ENCODE measurements around the gene CDH4. TPM values are rescaled to one million over a fixed set of nuclear protein-coding genes. Genes with fewer than 3 reads are reported as not detected.

CDH4 gene
- total RNA-seq, 1 donor from 2014 or later, result 8.9 TPM

GRCh38 chr20:61958773-61959700 lies 707.0 kb downstream of the CDH4 start:
- no peak for DNase-seq (ENCODE audit: low read depth, low spot score)
- no peaks in the 10 kb centered on the region for H3K9me3 Mint-ChIP-seq
- H3K27ac Mint-ChIP-seq (ENCODE audit: unreplicated experiment), result no peak overlapping the region
- no peak overlapping the region for H3K4me3 Mint-ChIP-seq
- TF ChIP-seq CTCF (conservative IDR thresholded peaks at IDR 0.05), result no peak
- H3K36me3 Mint-ChIP-seq (ENCODE audit: low read depth), result peaks cover 4% of the 10 kb centered on the region
- peaks cover 19% of the 10 kb centered on the region for H3K27me3 Mint-ChIP-seq (ENCODE audit: low read depth)
- no peaks in the 10 kb centered on the region for H3K4me1 Mint-ChIP-seq

DNA sequence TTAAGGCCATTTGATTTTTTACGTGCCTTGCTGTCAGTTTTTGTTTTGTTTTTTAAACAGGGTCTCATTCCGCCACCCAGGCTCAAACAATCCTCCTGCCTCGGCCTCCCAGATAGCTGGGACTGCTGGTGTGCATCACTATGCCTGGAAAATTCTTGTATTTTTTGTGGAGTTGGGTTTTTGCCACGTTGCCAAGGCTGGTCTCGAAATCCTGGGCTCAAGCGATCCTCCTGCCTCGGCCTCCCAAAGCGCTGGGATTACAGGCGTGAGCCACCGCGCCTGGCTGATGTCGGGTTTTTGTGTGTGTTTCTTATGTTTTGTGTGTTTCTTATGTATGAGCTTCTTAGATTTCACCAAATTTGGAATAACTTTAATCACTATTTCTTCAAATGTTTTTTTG lies 708.8 kb downstream of the CDH4 start:
- Mint-ChIP-seq H3K4me3 (no peak overlapping the region), H3K36me3 (ENCODE audit: low read depth) (peaks cover 4% of the 10 kb centered on the region), H3K9me3 (no peaks in the 10 kb centered on the region), H3K27ac (ENCODE audit: unreplicated experiment) (no peak overlapping the region), H3K4me1 (no peaks in the 10 kb centered on the region), H3K27me3 (ENCODE audit: low read depth) (peaks cover 4% of the 10 kb centered on the region)
- TF ChIP-seq CTCF (conservative IDR thresholded peaks at IDR 0.05), result no peak
- no peak for DNase-seq (ENCODE audit: low read depth, low spot score)

- DNase-seq (ENCODE audit: low read depth, low spot score), result no peak
- TF ChIP-seq CTCF (conservative IDR thresholded peaks at IDR 0.05), result no peak
- no peak overlapping the region for H3K27ac Mint-ChIP-seq (ENCODE audit: unreplicated experiment)
Measured at GRCh38 chr20:61963149-61963548, 711.1 kb downstream of the CDH4 start.

GRCh38 chr20:61963885-61964674 lies 712.0 kb downstream of the CDH4 start:
- Mint-ChIP-seq H3K4me1 (no peaks in the 10 kb centered on the region), H3K36me3 (ENCODE audit: low read depth) (peaks cover 4% of the 10 kb centered on the region), H3K27ac (ENCODE audit: unreplicated experiment) (no peak overlapping the region), H3K4me3 (no peak overlapping the region), H3K27me3 (ENCODE audit: low read depth) (no peaks in the 10 kb centered on the region), H3K9me3 (no peaks in the 10 kb centered on the region)
- no peak for DNase-seq (ENCODE audit: low read depth, low spot score)
- TF ChIP-seq CTCF (conservative IDR thresholded peaks at IDR 0.05), result no peak

More at GRCh38 chr20:61963149-61963548, 711.1 kb downstream of the CDH4 start:
- Mint-ChIP-seq H3K4me3 (no peak overlapping the region), H3K36me3 (ENCODE audit: low read depth) (peaks cover 4% of the 10 kb centered on the region), H3K9me3 (no peaks in the 10 kb centered on the region), H3K4me1 (no peaks in the 10 kb centered on the region), H3K27me3 (ENCODE audit: low read depth) (no peaks in the 10 kb centered on the region)

DNA sequence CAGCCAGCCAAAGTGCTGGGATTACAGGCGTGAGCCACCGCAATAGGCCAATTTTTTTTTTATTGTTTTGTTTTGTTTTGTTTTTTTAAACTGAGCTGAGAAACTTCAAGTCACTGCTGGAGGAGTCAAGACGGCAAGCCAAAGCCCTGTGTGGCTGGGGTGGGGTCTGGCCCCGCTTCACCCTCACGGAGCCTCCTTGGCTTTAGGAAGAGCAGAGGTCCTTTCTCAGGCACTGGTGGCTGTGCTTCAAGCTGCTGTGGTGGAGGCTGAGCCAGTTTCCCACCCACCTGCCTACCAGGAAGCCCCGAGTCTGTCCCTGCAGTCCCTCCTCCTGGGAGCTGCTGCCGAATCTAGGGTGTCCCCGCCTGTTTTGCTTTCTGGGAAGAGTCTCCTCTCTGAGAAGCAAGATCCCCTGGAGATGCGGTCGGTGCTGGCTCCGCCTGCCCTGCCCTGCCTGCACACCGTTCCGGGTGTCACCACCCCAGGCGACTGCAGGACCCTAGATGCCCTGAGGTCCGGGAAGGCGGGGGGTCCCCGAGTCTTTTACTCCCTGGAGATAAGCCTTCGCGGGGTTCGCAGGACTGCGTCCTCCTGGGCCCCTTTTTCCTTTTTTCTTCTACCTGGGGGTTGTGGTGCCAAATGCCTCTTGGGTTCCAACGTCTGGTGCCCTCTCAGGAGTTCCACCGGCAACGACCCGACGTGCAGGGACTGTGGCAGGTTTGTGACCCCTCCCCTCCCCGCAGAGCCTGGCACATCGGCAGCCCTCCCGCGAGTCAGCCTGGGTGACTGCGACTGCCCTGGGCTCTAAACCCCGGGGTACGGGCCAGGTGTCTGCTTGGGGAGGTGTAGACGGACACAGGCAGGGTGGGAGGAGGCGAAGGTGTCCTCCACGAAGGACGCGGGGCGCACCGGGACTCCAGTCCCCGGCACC lies 712.9 kb downstream of the CDH4 start:
- H3K36me3 Mint-ChIP-seq (ENCODE audit: low read depth), result peaks cover 4% of the 10 kb centered on the region
- H3K9me3 Mint-ChIP-seq, result no peaks in the 10 kb centered on the region
- H3K27ac Mint-ChIP-seq (ENCODE audit: unreplicated experiment), result no peak overlapping the region
- no peak for DNase-seq (ENCODE audit: low read depth, low spot score)
- TF ChIP-seq CTCF (conservative IDR thresholded peaks at IDR 0.05), result no peak
- no peaks in the 10 kb centered on the region for H3K27me3 Mint-ChIP-seq (ENCODE audit: low read depth)
- H3K4me1 Mint-ChIP-seq, result no peaks in the 10 kb centered on the region
- no peak overlapping the region for H3K4me3 Mint-ChIP-seq

Data from neural crest cell (in vitro differentiated cells).